HG03439 (cell line): ENCODE measurements around the gene MYOZ1.

Experiments
- ATAC-seq: cut with Tn5 transposase; IDR thresholded peaks from one replicate; pipeline ENCODE4 v1.9.1; 2021; ENCODE audit warnings: mild to moderate bottlenecking, moderate library complexity; ENCODE audit not compliant: unreplicated experiment

The MYOZ1 gene

GRCh38 chr10:73601486-73601921 is 39.8 kb downstream of the MYOZ1 start:
- no peak for ATAC-seq

DNA sequence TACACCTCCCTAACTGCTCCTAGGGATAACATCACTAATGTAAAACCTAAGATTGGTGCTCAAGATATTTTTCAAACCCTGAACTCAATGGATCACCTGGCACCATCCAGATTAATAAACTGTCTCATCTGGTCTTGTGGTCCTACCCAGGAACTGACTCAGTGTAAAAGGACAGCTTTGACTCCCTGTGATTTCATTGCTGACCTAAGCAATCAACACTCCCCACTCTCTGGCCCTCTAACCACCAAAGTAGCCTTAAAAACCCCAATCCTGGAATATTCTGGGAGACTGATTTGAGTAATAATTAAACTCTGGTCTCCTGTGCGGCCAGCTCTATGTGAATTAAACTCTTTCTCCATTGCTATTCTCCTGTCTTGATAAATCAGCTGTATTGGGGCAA is 43.9 kb downstream of the MYOZ1 start:
- ATAC-seq, result no peak

DNA sequence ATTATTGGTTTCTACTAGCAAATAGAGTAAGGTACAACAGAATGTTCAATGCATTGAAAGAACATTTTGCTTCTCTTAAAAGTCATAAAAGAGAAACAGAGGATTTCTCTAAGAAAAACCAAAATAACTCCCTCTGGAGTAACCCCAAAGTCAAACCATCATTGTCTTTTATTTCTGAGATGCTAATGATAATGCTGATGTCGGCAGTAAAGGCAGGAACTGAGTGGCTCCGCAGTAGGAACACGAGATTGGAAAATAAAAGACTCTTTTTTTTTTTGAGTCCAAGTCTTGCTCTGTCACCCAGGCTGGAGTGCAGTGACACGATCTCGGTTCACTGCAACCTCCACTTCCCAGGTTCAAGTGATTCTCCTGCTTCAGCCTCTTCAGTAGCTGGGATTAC is 47.5 kb downstream of the MYOZ1 start:
- no peak for ATAC-seq

- ATAC-seq, result no peak
These were observed 48.2 kb downstream of the MYOZ1 start for GRCh38 chr10:73593110-73593509.

DNA sequence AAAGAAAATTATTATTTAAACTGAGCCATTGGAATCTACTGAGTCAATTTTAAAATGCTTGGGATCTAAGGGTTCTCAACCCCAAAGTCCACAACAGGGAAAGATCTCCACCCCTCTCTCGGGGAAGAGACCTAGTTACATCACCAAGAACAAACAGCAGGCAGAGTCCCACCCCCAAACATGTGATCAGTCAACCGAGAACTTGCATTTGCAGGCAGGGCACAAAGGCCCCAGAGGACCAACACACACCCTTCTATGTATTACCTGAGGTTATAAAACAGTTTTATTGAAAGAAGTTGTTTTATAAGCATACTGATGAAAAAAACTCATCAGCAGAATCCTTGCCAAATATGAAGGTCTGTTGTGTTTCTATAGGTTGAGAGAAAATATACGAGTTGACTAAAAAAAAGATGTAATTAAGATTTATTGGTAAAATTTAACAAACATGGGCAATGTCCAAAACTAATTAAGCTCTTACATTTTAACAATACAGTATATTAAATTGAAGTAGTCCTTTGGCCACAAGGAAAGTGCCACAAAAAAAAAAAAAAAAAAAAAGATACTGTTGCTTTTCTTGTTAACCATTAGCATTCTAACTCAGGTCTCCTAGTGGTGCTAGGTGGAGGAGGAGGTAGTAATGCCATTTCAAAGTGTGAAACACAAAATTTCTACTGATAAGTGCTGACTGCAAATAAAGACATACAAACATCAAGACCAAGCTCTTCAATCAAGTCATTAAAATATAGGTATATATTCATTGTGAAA is 49.2 kb downstream of the MYOZ1 start:
- ATAC-seq, result no peak

- no peak for ATAC-seq
These were observed 50.1 kb downstream of the MYOZ1 start, which contains the start of gene USP54 for GRCh38 chr10:73590881-73591799. Gene USP54 (minus strand): TSS chr10:73591342. CDS start chr10:73575658, 15,684 bp downstream.

DNA sequence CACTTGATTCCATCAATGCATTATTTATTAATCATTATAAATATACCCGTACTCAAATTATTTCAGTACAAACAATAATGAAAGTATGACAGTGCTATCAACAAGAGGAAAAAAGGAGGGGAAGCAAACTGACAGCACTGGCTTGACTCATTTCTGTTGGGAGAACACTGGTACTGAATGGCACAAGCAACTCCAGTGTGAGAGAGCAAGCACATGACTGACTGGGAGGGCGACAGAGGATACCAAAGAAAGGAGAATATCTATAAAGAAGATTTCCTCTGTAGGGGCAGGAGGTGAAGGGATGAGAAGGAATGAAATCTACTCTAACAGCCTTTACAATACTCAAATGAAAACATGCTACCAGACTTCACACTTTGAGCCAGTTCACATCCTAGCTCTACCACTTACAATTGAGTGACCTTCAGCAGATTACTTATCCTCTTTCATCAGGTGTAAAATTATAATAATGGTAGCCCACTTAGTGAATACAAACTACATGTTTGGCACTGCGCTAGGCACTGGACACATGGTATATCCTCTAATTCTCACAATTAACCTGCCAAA is 51.6 kb downstream of the MYOZ1 start:
- no peak for ATAC-seq

DNA sequence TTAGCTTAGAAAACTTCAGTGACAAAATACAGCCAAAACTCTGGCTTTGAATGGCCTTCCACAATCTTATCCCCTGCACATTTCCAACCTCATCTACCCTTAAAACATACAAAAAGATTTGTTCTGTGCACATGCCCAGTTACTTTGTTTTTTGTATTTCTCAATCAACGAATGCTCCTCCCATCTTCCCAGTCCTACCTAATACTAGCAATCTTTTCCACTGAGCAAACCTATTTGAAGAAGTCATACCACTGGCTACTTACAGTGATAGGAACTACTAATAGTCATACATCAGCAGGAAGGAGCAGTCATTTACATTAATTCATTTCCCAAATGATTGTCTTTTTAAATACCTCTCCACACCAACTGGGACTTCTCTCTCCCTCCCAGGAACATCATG is 52.6 kb downstream of the MYOZ1 start:
- ATAC-seq, result no peak

DNA sequence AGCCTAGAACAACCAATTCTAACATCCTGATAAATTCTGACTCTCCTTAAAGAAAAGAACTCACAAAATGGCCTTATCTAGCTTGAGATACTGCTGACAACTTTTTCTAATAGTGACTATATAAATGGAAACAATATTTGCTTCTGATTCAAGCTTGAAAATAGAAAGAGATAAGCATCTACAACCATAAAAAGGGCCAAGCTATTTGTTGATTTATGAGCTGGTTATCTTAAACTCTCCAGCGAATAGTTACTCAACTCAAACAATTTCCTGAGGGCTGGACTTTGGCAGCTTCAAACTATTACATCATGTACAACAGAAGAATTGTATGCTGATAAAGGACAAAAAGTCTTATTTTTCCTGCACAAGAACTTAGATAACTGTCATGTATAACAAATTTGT is 54.7 kb downstream of the MYOZ1 start:
- ATAC-seq, result no peak

GRCh38 chr10:73585327-73585726 is 55.9 kb downstream of the MYOZ1 start:
- no peak for ATAC-seq

DNA sequence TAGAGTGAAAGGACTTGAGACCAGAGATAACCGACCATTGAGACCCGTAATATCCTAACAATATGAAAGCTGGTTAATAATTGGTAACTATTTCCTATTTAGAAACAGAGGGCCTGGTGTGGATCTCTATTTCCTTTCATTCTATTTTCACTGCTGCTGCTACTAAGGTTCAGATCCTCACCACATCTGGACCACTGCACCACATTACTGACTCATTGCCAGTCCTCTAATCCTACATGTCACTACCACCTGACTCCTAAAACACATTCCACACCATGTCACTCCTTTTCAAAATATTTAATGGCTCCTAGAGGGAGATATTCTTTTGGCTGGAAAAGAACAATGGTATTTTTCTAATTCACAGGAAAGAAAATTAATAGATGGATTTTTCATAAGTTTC is 56.5 kb downstream of the MYOZ1 start:
- no peak for ATAC-seq

GRCh38 chr10:73581918-73582317 is 59.4 kb downstream of the MYOZ1 start:
- no peak for ATAC-seq
